GM23338 (cell line): ENCODE results near the gene TOM1L2. TPM values are rescaled to one million over a fixed set of nuclear protein-coding genes. Genes with fewer than 3 reads are reported as not detected.

Experiments used
- ATAC-seq: fragments of 200-7000 bp; cut with Tn5 transposase; 3 replicates; pipeline ENCODE4 v1.9.1; 2020
- DNase-seq: peaks from one replicate; pipeline ENCODE4 v3.0.0-alpha.2; 2015; ENCODE audit warnings: low spot score
- H2AFZ ChIP-seq: fragments of 200-600 bp; sonication (generic); 2 replicates; pipeline ENCODE4 v1.8.0; 2016; ENCODE audit warnings: antibody characterized with exemption, mild to moderate bottlenecking, moderate library complexity
- H3F3A ChIP-seq: fragments of 200-600 bp; sonication (generic); replicated peaks from 2 replicates; pipeline ENCODE4 v1.8.0; 2017; ENCODE audit warnings: antibody characterized with exemption, mixed run types, low read depth
- H3K27ac ChIP-seq: fragments of 200-600 bp; sonication (generic); 2 replicates; pipeline ENCODE4 v1.6.1; 2016; ENCODE audit warnings: low read depth
- H3K27me3 ChIP-seq: fragments of 200-600 bp; sonication (generic); 2 replicates; pipeline ENCODE4 v1.8.0; 2016; ENCODE audit warnings: mild to moderate bottlenecking, mixed run types, moderate library complexity; ENCODE audit not compliant: insufficient read depth
- H3K36me3 ChIP-seq: fragments of 200-600 bp; sonication (generic); 2 replicates; pipeline ENCODE4 v1.8.0; 2016; ENCODE audit warnings: mild to moderate bottlenecking; ENCODE audit not compliant: insufficient read depth
- H3K4me1 ChIP-seq: fragments of 200-600 bp; sonication (generic); 2 replicates; pipeline ENCODE4 v1.8.0; 2016; ENCODE audit warnings: mild to moderate bottlenecking, moderate library complexity; ENCODE audit not compliant: insufficient read depth
- H3K4me2 ChIP-seq: fragments of 200-600 bp; sonication (generic); 2 replicates; pipeline ENCODE4 v1.7.1; 2017; ENCODE audit warnings: mixed run types
- H3K4me3 ChIP-seq: fragments of 200-600 bp; sonication (generic); 2 replicates; pipeline ENCODE4 v1.6.1; 2016; ENCODE audit warnings: mixed run types
- H3K79me2 ChIP-seq: fragments of 200-600 bp; sonication (generic); replicated peaks from 2 replicates; pipeline ENCODE4 v1.8.0; 2017; ENCODE audit warnings: mild to moderate bottlenecking; ENCODE audit not compliant: insufficient read depth
- H3K9me2 ChIP-seq: fragments of 200-600 bp; sonication (generic); 2 replicates; pipeline ENCODE4 v1.8.0; 2017; ENCODE audit not compliant: insufficient read depth
- H4K20me1 ChIP-seq: fragments of 200-600 bp; sonication (generic); replicated peaks from 2 replicates; pipeline ENCODE4 v1.8.0; 2017; ENCODE audit warnings: mild to moderate bottlenecking; ENCODE audit not compliant: insufficient read depth
- H3K27ac Mint-ChIP-seq: 2 replicates; pipeline ENCODE4 v1.8.0; 2020; ENCODE audit warnings: inconsistent platforms, mild to moderate bottlenecking, moderate library complexity, mixed read lengths
- H3K27me3 Mint-ChIP-seq: 3 replicates; pipeline ENCODE4 v1.8.0; 2022; ENCODE audit warnings: low read depth, mild to moderate bottlenecking, moderate library complexity, mixed read lengths, inconsistent platforms; ENCODE audit not compliant: insufficient read depth, poor library complexity
- H3K36me3 Mint-ChIP-seq: 3 replicates; pipeline ENCODE4 v1.8.0; 2021; ENCODE audit warnings: low read depth, mild to moderate bottlenecking, inconsistent platforms, moderate library complexity, mixed read lengths
- H3K4me1 Mint-ChIP-seq: 3 replicates; pipeline ENCODE4 v1.8.0; 2020; ENCODE audit warnings: mild to moderate bottlenecking, inconsistent platforms, mixed read lengths
- H3K4me3 Mint-ChIP-seq: 3 replicates; pipeline ENCODE4 v1.8.0; 2021; ENCODE audit warnings: moderate library complexity, mild to moderate bottlenecking, inconsistent platforms, mixed read lengths
- H3K9me3 Mint-ChIP-seq: 3 replicates; pipeline ENCODE4 v1.8.0; 2020; ENCODE audit warnings: moderate library complexity, mild to moderate bottlenecking, inconsistent platforms, mixed read lengths
- CREB1 ChIP-seq: fragments of 250-450 bp; sonication (Bioruptor Pico); IDR thresholded peaks from 2 replicates; pipeline ENCODE4 v1.5.0; 2020; ENCODE audit warnings: low read depth, mild to moderate bottlenecking, moderate library complexity
- CTCF ChIP-seq, 2 experiments: fragments of 200-600 bp in 1 of 2; sonication (generic) in 1 of 2; conservative IDR thresholded peaks; 2 replicates each; pipeline versions ENCODE4 v1.5.1 to v1.6.1; 2016 to 2017; ENCODE audit warnings: antibody characterized with exemption in 2 of 2, low read depth in 2 of 2, mild to moderate bottlenecking in 2 of 2, moderate library complexity in 1 of 2
- EZH2 ChIP-seq: fragments of 200-600 bp; sonication (generic); IDR thresholded peaks from one replicate; pipeline ENCODE4 v1.8.0; 2017; ENCODE audit warnings: antibody characterized with exemption, mild to moderate bottlenecking, low read depth; ENCODE audit not compliant: unreplicated experiment
- EZH2phosphoT487 ChIP-seq: fragments of 200-600 bp; sonication (generic); IDR thresholded peaks from one replicate; pipeline ENCODE4 v1.8.1; 2018; ENCODE audit warnings: antibody characterized with exemption; ENCODE audit not compliant: unreplicated experiment
- NANOG ChIP-seq: IDR thresholded peaks from 2 replicates; pipeline ENCODE4 v1.6.1; 2016; ENCODE audit warnings: antibody characterized with exemption, borderline replicate concordance
- POLR2AphosphoS5 ChIP-seq: IDR thresholded peaks from 2 replicates; pipeline ENCODE4 v1.6.1; 2016; ENCODE audit warnings: antibody characterized with exemption, low read depth
- STAT1 ChIP-seq: IDR thresholded peaks from one replicate; pipeline ENCODE4 v1.6.1; 2016; ENCODE audit warnings: antibody characterized with exemption; ENCODE audit not compliant: unreplicated experiment
- ZNF331 ChIP-seq: fragments of 250-450 bp; sonication (Bioruptor Pico); IDR thresholded peaks from 2 replicates; pipeline ENCODE4 v1.5.0; 2020; ENCODE audit warnings: low read depth, mild to moderate bottlenecking, moderate library complexity
- ZNF462 ChIP-seq: fragments of 250-450 bp; sonication (Bioruptor Pico); IDR thresholded peaks from 2 replicates; pipeline ENCODE4 v1.5.0; 2020; ENCODE audit warnings: mild to moderate bottlenecking, moderate library complexity
- polyA plus RNA-seq: library from polyadenylated mRNA; unstranded; fragments of >200 nt; fragmentation: Nextera tagmentation; extraction: Ambion mirVana; gene quantifications from 2 replicates; pipeline ENCODE4 v1.2.1, GENCODE V29; 2016
- total RNA-seq: library from RNA; depleted of rRNA; stranded (reverse); fragments of >200 nt; shearing (Covaris generic); gene quantifications from 2 replicates; pipeline ENCODE4 v1.2.3, GENCODE V29; 2014
- TF ChIP-seq, protein P1 (sequence below): IDR thresholded peaks from one replicate; pipeline ENCODE4 v1.6.1; 2018; ENCODE audit warnings: antibody characterized with exemption; ENCODE audit not compliant: unreplicated experiment

The TOM1L2 gene
- total and polyA plus RNA-seq, 2 experiments from 2014 or later, result 3.3 TPM

DNA sequence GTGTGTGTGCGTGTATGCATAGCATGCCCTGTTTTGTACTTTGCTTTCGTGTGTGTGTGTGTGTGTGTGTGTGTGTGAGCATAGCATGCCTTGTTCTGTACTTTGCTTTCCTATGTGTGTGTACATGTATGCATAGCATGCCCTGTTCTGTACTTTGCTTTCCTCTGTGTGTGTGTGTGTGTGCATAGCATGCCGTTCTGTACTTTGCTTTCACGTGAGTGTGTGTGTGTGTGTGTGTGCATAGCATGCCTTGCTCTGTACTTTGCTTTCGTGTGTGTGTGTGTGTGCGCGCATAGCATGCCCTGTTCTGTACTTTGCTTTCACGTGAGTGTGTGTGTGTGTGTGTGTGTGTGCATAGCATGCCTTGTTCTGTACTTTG lies 27.8 kb upstream of the TOM1L2 start (continued):
- TF ChIP-seq CTCF (conservative IDR thresholded peaks at IDR 0.05; ENCODE audit: low read depth in 2 of 2) (no peak), ZNF331 (CRISPR knock-in tag) (no peak), EZH2 (no peak), POLR2AphosphoS5 (no peak), CREB1 (CRISPR knock-in tag) (no peak), STAT1 (no peak), EZH2phosphoT487 (no peak)
- TF ChIP-seq, protein P1, sequence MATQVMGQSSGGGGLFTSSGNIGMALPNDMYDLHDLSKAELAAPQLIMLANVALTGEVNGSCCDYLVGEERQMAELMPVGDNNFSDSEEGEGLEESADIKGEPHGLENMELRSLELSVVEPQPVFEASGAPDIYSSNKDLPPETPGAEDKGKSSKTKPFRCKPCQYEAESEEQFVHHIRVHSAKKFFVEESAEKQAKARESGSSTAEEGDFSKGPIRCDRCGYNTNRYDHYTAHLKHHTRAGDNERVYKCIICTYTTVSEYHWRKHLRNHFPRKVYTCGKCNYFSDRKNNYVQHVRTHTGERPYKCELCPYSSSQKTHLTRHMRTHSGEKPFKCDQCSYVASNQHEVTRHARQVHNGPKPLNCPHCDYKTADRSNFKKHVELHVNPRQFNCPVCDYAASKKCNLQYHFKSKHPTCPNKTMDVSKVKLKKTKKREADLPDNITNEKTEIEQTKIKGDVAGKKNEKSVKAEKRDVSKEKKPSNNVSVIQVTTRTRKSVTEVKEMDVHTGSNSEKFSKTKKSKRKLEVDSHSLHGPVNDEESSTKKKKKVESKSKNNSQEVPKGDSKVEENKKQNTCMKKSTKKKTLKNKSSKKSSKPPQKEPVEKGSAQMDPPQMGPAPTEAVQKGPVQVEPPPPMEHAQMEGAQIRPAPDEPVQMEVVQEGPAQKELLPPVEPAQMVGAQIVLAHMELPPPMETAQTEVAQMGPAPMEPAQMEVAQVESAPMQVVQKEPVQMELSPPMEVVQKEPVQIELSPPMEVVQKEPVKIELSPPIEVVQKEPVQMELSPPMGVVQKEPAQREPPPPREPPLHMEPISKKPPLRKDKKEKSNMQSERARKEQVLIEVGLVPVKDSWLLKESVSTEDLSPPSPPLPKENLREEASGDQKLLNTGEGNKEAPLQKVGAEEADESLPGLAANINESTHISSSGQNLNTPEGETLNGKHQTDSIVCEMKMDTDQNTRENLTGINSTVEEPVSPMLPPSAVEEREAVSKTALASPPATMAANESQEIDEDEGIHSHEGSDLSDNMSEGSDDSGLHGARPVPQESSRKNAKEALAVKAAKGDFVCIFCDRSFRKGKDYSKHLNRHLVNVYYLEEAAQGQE, result no peak

DNA sequence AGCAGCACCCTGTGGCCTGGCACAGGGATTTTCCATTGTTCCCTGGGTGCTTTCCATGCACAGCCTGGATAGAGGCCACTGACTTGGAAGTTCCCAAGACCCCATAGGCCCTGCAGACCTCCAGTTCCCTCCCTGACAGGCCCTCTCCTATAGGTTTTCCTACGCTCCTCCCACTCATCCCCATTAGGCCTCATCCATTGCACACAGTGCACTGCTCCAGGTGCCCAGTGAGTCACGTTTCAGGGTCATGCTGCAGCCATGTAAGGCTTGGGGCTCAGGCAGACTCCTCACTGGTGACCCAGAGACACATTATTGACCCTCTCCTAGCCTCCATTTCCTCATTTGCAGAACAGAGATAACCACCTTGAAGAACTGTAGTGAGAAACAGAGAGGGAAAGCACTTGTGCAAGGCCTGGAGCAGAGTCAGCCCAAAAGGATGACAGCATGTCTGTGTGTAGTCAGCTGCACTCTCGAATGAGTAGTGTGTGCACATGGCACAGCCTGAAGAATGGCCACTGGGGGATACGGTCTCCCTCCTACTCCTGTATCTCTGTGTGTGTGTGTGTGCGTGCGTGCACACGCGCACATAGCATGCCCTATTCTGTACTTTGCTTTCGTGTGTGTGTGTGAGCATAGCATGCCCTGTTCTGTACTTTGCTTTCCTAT lies 27.3 kb upstream of the TOM1L2 start:
- Mint-ChIP-seq H3K4me3 (no peak overlapping the region), H3K4me1 (peaks cover 2% of the 10 kb centered on the region; the same call in 1 of the 3 replicates), H3K27me3 (peaks cover 3% of the 10 kb centered on the region), H3K9me3 (no peaks in the 10 kb centered on the region; the same call in 2 of the 3 replicates), H3K36me3 (no peaks in the 10 kb centered on the region; the same call in 2 of the 3 replicates), H3K27ac (no peak overlapping the region)
- H4K20me1 ChIP-seq, result no peaks in the 10 kb centered on the region
- H3K9me2 ChIP-seq, result no peaks in the 10 kb centered on the region
- H3K4me3 ChIP-seq, result no peak overlapping the region
- H3K79me2 ChIP-seq, result no peaks in the 10 kb centered on the region
- no peaks in the 10 kb centered on the region for H3F3A ChIP-seq
- DNase-seq (no peak), ATAC-seq (no peak)
- no peak overlapping the region for H3K4me2 ChIP-seq
- H3K27ac ChIP-seq, result no peak overlapping the region
- H3K36me3 ChIP-seq, result no peaks in the 10 kb centered on the region
- H3K27me3 ChIP-seq, result no peaks in the 10 kb centered on the region
- no peak overlapping the region for H2AFZ ChIP-seq
- H3K4me1 ChIP-seq, result no peaks in the 10 kb centered on the region
- no peak for TF ChIP-seq EZH2
- no peak for TF ChIP-seq NANOG
- no peak for TF ChIP-seq ZNF462 (CRISPR knock-in tag)
- no peak for TF ChIP-seq CTCF (conservative IDR thresholded peaks at IDR 0.05; ENCODE audit: low read depth in 2 of 2)
- no peak for TF ChIP-seq ZNF331 (CRISPR knock-in tag)
- no peak for TF ChIP-seq EZH2phosphoT487
- no peak for TF ChIP-seq POLR2AphosphoS5
